ENCODE results near the gene DACT3. TPM values are rescaled to one million over a fixed set of nuclear protein-coding genes. Genes with fewer than 3 reads are reported as not detected.

Gene DACT3
- total RNA-seq, 1 donor from 2014 or later = 104 TPM

DNA sequence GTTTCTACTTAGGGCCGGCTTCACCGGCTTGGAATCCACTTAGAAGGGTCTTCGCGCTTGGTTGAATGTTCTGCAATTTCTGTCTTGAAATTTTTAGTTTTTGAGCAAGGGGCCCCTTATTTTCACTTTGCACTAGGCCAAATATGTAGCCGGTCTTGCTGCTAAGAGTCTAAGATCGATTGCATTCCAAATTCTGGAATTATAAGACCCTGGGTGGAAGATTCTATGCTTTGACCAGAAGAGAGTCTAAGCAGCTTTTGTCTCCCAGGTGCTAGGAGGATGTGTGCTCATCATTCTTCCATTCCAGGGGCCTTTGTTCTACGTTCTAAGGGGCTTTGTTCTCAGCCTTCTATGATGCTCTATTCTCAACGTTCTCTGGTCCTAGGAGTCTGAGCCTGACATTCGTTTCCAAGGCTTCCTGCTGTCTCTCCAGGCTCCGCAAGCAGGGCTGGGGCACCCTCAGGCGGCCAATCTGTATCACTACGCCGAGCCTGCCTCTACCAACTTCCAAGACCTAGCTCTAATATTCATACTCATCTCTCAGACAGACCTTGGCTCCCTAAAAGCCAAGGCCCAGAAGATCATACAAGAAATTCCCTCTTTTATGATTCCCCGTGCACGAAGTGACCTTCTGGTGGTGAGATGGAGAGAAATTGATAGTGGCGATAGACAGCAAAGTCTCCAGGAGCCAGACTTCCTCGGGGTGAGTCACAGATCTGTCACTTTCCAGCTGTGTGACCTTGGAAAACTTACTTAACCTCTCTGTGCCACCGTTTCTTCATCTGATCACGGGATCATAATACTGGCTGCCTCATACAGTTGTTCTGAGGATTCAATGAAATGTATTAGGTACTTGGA, 982 bp upstream of the DACT3 start:
- H3K4me3 ChIP-seq = peak overlapping the region; percentile 34 to 70
- peaks cover under 1 to 3% of the 10 kb centered on the region in 2 donors for H3K36me3 ChIP-seq
- H3K9me3 ChIP-seq = no peaks in the 10 kb centered on the region
- no peaks in the 10 kb centered on the region for H3K27me3 ChIP-seq
- peak overlapping the region; percentile 62 to 85 for H3K27ac ChIP-seq
- intact Hi-C loops (cut with DNase I) = loop anchor here (1.0 kb wide), 4 partner anchors 48 to 595 kb away; partner anchors contain the start of gene CALM3
- peak; percentile 60 to 91 for DNase-seq (ENCODE audit: low spot score in 2 of 2)
- TF ChIP-seq, protein P1, sequence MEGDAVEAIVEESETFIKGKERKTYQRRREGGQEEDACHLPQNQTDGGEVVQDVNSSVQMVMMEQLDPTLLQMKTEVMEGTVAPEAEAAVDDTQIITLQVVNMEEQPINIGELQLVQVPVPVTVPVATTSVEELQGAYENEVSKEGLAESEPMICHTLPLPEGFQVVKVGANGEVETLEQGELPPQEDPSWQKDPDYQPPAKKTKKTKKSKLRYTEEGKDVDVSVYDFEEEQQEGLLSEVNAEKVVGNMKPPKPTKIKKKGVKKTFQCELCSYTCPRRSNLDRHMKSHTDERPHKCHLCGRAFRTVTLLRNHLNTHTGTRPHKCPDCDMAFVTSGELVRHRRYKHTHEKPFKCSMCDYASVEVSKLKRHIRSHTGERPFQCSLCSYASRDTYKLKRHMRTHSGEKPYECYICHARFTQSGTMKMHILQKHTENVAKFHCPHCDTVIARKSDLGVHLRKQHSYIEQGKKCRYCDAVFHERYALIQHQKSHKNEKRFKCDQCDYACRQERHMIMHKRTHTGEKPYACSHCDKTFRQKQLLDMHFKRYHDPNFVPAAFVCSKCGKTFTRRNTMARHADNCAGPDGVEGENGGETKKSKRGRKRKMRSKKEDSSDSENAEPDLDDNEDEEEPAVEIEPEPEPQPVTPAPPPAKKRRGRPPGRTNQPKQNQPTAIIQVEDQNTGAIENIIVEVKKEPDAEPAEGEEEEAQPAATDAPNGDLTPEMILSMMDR (IDR thresholded peaks at IDR 0.05) = peak; percentile 90 to 96 (median 96)
- peaks cover 4 to 10% of the 10 kb centered on the region in 2 donors for H3K4me1 ChIP-seq

DNA sequence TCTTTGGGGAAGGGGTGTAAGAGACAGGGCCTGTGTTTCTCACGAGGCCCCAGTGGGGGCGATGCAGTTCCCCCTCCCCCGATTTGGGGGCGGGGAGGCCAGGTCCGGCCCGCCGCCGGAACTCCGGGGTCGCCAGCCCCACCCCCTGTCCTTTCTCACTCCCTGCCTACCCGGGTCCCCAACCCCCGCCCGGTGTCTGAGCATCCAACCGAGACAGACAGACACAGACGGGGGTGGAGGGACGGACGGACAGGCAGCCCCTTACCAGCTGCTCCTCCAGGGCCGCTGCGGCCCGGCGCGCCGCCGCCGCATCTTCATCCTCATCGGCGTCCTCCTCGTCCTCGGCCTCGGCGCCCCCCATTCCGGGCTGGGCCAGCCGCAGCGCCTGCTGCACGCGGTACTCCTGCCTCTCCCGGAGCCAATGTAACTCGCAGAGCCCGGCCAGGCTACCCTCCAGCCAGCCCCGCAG, 397 bp downstream of the DACT3 start:
- Histone ChIP-seq H3K9me3 (no peaks in the 10 kb centered on the region), H3K27me3 (no peaks in the 10 kb centered on the region), H3K27ac (peak overlapping the region; percentile 87 to 96), H3K36me3 (peaks cover 4 to 10% of the 10 kb centered on the region in 2 donors), H3K4me3 (peak overlapping the region; percentile 70 to 96), H3K4me1 (peaks cover 9 to 15% of the 10 kb centered on the region in 2 donors)
- intact Hi-C loops (cut with DNase I) = loop anchor here (1.0 kb wide), 2 partner anchors 59 to 597 kb away; partner anchors contain the start of gene CALM3
- DNase-seq (ENCODE audit: low spot score in 2 of 2) = peak in 1 of 2 donors; percentile 71
- TF ChIP-seq, protein P1 (IDR thresholded peaks at IDR 0.05) = peak in 1 of 3 experiments; percentile 4

DNA sequence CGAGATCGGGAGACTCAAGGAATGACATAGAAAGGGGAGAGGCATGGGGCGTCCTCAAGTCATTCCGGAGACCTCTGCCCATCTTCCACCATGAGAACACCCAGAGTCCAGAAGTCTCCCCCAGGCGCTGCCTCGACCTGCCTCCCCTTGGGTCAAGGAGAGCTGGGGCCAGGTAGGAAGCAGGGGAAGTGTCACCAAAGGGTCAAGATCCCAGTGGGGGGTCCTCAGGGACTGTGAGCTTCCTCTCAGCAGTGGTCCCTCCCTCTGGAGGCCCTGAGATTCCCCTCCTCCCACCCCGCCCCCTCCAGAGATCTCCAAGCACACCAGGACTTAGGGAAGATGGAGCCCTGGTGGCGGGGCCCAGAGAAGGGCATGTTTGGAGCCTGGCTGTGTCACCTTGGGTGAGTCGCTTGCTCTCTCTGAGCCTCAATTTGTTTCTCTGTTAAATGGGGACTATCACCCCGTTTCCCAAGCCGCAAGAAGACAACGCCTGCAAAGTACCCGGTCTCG, 919 bp downstream of the DACT3 start:
- Histone ChIP-seq H3K4me1 (peaks cover 12 to 17% of the 10 kb centered on the region in 2 donors), H3K36me3 (peaks cover 4 to 10% of the 10 kb centered on the region in 2 donors), H3K27ac (peak overlapping the region; percentile 87 to 96), H3K27me3 (no peaks in the 10 kb centered on the region), H3K4me3 (peak overlapping the region; percentile 70 to 96), H3K9me3 (no peaks in the 10 kb centered on the region)
- TF ChIP-seq, protein P1 (IDR thresholded peaks at IDR 0.05) = peak in 1 of 3 experiments; percentile 15
- intact Hi-C loops (cut with DNase I) = no loop called here
- peak in 1 of 2 donors; percentile 85 for DNase-seq (ENCODE audit: low spot score in 2 of 2)

DNA sequence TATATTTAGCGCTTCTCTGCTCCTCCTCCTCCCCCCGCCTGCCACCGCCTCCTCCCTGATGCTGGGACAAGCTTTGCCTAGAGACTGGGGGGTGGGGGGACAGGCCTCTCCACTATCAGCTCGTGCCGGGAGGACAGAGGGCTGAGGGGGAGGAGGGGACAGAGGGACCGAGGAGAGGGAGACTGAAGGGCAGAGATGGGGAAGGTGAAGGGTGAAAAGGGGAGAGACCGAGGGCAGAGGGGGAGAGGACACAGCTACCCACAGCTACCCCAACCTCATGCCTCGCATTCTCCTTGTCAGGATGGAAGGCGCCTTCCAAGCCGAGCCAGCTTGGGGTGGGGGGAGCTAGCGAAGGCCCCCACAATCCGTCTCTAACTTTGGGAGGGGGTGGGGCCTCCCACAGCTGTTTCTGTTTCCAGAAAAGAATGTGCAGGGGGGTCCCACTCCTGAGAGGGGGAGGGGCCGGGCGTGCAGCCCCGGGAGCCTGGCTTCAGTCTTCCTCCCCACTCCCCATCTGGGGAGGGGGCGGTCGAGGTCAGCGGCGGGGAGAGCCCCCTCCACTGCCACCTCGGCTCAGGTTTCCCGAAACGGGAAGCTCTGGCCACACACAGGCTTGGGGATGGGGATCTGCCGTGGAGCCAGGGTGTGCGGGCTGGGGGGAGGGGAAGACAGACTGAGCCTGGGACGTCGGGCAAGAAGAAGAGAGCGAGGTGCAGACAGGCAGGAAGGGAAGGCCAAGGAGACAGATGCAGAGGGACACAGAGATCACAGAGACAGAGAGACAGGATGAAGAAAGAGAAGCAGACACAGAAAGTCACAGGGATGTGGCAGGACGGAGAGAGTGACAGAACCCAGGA, 1.6 kb downstream of the DACT3 start:
- Histone ChIP-seq H3K4me1 (peaks cover 15 to 23% of the 10 kb centered on the region in 2 donors), H3K36me3 (peaks cover 4 to 10% of the 10 kb centered on the region in 2 donors), H3K27ac (peak overlapping the region; percentile 87 to 96), H3K4me3 (peak overlapping the region; percentile 70 to 96), H3K27me3 (no peaks in the 10 kb centered on the region), H3K9me3 (no peaks in the 10 kb centered on the region)
- intact Hi-C loops (cut with DNase I) = no loop called here
- TF ChIP-seq, protein P1 (IDR thresholded peaks at IDR 0.05) = no peak
- peak; percentile 25 to 73 for DNase-seq (ENCODE audit: low spot score in 2 of 2)

DNA sequence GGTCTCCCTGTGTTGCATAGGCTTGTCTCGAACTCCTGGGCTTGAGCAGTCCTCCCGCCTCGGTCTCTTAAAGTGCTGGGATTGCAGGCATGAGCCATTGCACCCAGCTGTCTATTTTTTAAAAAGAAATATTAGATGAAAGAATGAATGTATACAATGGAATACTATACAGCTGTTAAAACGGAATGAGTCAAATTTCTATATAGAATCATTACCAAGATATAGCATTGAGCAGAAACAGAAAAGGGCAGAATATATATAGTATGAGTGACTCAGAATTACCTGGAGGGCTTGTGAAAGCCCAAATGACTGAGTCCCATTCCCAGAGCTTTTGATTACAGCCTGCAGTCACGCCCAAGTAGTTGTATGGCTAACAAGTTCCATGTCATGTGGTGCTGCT, 4.4 kb downstream of the DACT3 start:
- intact Hi-C loops (cut with DNase I) = no loop called here
- no peaks in the 10 kb centered on the region for H3K27me3 ChIP-seq
- no peaks in the 10 kb centered on the region for H3K9me3 ChIP-seq
- TF ChIP-seq, protein P1 (IDR thresholded peaks at IDR 0.05) = no peak
- DNase-seq (ENCODE audit: low spot score in 2 of 2) = no peak
- no peak overlapping the region for H3K4me3 ChIP-seq
- peaks cover 20 to 44% of the 10 kb centered on the region in 2 donors for H3K4me1 ChIP-seq
- H3K27ac ChIP-seq = peak overlapping the region; percentile 58 to 88
- H3K36me3 ChIP-seq = peaks cover 16 to 26% of the 10 kb centered on the region in 2 donors

All from ascending aorta (tissue), 2 donors.